Endodermal cell (in vitro differentiated cells): ENCODE measurements around the gene PGD. TPM values are rescaled to one million over a fixed set of nuclear protein-coding genes. Genes with fewer than 3 reads are reported as not detected.

Experiments
- DNase-seq: peaks from one replicate; pipeline ENCODE4 v3.0.0-alpha.2; 2017
- H3K27ac ChIP-seq: 2 replicates; pipeline ENCODE4 v1.5.1; 2013; ENCODE audit warnings: mild to moderate bottlenecking, low read depth, low read length, moderate library complexity
- H3K27me3 ChIP-seq: 2 replicates; pipeline ENCODE4 v1.6.1; 2013; ENCODE audit warnings: mild to moderate bottlenecking, low read length, moderate library complexity; ENCODE audit not compliant: insufficient read depth, control insufficient read depth, poor library complexity, severe bottlenecking
- H3K36me3 ChIP-seq: 2 replicates; pipeline ENCODE4 v1.7.0; 2013; ENCODE audit warnings: mild to moderate bottlenecking, low read length, moderate library complexity; ENCODE audit not compliant: control insufficient read depth, insufficient read depth
- H3K4me1 ChIP-seq: one replicate; pipeline ENCODE4 v1.7.0; 2013; ENCODE audit warnings: low read length; ENCODE audit not compliant: control insufficient read depth, insufficient read depth
- H3K4me3 ChIP-seq: 2 replicates; pipeline ENCODE4 v1.5.1; 2013; ENCODE audit warnings: mild to moderate bottlenecking, low read length, moderate library complexity
- H3K9ac ChIP-seq: 2 replicates; pipeline ENCODE4 v1.6.1; 2013; ENCODE audit warnings: mild to moderate bottlenecking, low read length, moderate library complexity; ENCODE audit not compliant: poor library complexity, severe bottlenecking; ENCODE audit errors: extremely low read depth
- H3K9me3 ChIP-seq: 2 replicates; pipeline ENCODE4 v1.6.1; 2013; ENCODE audit warnings: mild to moderate bottlenecking, low read length, moderate library complexity; ENCODE audit not compliant: control insufficient read depth
- H3K27ac Mint-ChIP-seq: 2 replicates; pipeline ENCODE4 v1.8.0; 2020; ENCODE audit warnings: mixed read lengths
- H3K27me3 Mint-ChIP-seq: 2 replicates; pipeline ENCODE4 v1.8.0; 2021; ENCODE audit warnings: mild to moderate bottlenecking, mixed read lengths; ENCODE audit not compliant: insufficient read depth
- H3K36me3 Mint-ChIP-seq: 2 replicates; pipeline ENCODE4 v1.8.0; 2020; ENCODE audit warnings: low read depth, mixed read lengths
- H3K4me1 Mint-ChIP-seq: 2 replicates; pipeline ENCODE4 v1.8.0; 2020; ENCODE audit warnings: mixed read lengths
- H3K4me3 Mint-ChIP-seq: 2 replicates; pipeline ENCODE4 v1.8.0; 2020; ENCODE audit warnings: mild to moderate bottlenecking, moderate library complexity, mixed read lengths
- H3K9me3 Mint-ChIP-seq: 2 replicates; pipeline ENCODE4 v1.8.0; 2020; ENCODE audit warnings: mild to moderate bottlenecking, mixed read lengths
- WGBS, 2 experiments: methylation state at CpG; one replicate each; pipeline versions ENCODE4 v1.1.5 to v1.1.7; 2013; ENCODE audit warnings: missing lambda C conversion rate in 2 of 2, mixed read lengths in 1 of 2; ENCODE audit not compliant: insufficient coverage in 1 of 2, insufficient read length in 1 of 2; 5-methylcytosine and 5-hydroxymethylcytosine counted together
- total RNA-seq, 2 donors: library from RNA; stranded (reverse); fragmentation: NEBNext Ultra II Directional in 1 of 2; extraction: Animal tissue kit (Norgen Biotek cat#: 25700) in 1 of 2; gene quantifications; 2 replicates in 1 of 2; 3 replicates in 1 of 2; pipeline ENCODE4 v1.2.1, GENCODE V29; 2021
- TF ChIP-seq, protein P1 (sequence below): fragments of 200-600 bp; sonication (generic); conservative IDR thresholded peaks from 2 replicates; pipeline ENCODE4 v1.5.0; 2021; ENCODE audit warnings: antibody characterized with exemption, mild to moderate bottlenecking

PGD gene
- total RNA-seq, 2 donors from 2014 or later = 198 to 217 TPM

DNA sequence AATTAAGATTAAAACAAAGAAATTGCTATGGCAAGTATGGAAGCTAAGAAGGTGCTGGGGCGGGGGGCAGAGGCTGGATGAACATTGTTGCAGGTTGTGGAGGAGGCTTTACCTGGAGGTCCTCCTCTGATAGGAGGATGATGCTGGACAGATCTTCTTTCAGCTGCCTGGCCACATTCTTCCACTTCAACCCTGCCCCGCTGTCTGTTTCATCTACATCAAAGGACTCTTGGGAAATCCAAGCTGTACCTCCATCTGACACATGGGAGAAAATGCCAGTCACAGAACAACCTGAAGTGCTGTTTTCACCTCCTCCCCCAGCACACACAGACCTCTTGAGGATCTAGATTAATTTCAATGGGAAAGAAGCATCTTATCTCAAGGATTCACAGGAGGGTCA, 68.2 kb downstream of the PGD start:
- H3K9me3 Mint-ChIP-seq = no peaks in the 10 kb centered on the region
- WGBS, 2 experiments = 98% methylated on average over 2 of the region's 2 CpGs; no CpG with 5 or more reads in 1 of the 2 experiments
- H3K36me3 Mint-ChIP-seq = peaks cover 59% of the 10 kb centered on the region

DNA sequence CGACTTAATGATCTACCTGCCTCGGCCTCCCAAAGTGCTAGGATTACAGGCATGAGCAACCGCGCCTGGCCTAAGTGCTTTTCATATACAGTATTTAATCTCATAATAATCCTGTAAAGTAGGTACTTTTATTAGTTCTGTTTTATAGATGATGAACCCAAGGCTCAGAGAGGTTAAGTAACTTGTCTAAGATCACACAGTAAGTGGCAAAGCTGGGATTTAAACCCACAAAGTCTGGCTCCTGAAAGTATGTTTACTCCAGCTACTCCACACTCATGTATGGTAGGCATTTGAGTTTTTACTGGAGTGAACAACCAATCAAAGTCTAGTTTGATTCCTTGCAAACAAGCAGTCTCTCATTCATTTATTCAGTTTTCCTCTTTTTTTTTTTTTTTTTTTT, 71.2 kb downstream of the PGD start:
- DNase-seq = no peak
- Histone ChIP-seq H3K27ac (no peak overlapping the region), H3K4me1 (peaks cover 2% of the 10 kb centered on the region), H3K9ac (no peak overlapping the region), H3K36me3 (peaks cover 41% of the 10 kb centered on the region), H3K9me3 (no peaks in the 10 kb centered on the region), H3K27me3 (no peaks in the 10 kb centered on the region), H3K4me3 (no peak overlapping the region)
- TF ChIP-seq, protein P1, sequence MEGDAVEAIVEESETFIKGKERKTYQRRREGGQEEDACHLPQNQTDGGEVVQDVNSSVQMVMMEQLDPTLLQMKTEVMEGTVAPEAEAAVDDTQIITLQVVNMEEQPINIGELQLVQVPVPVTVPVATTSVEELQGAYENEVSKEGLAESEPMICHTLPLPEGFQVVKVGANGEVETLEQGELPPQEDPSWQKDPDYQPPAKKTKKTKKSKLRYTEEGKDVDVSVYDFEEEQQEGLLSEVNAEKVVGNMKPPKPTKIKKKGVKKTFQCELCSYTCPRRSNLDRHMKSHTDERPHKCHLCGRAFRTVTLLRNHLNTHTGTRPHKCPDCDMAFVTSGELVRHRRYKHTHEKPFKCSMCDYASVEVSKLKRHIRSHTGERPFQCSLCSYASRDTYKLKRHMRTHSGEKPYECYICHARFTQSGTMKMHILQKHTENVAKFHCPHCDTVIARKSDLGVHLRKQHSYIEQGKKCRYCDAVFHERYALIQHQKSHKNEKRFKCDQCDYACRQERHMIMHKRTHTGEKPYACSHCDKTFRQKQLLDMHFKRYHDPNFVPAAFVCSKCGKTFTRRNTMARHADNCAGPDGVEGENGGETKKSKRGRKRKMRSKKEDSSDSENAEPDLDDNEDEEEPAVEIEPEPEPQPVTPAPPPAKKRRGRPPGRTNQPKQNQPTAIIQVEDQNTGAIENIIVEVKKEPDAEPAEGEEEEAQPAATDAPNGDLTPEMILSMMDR = no peak
- WGBS, 2 experiments = 99% methylated on average over 4 of the region's 4 CpGs; no CpG with 5 or more reads in 1 of the 2 experiments
- no peak overlapping the region for H3K27ac Mint-ChIP-seq
- H3K27me3 Mint-ChIP-seq = no peaks in the 10 kb centered on the region
- H3K4me3 Mint-ChIP-seq = no peak overlapping the region
- H3K4me1 Mint-ChIP-seq = peaks cover 6% of the 10 kb centered on the region
- H3K36me3 Mint-ChIP-seq = peaks cover 36% of the 10 kb centered on the region
- H3K9me3 Mint-ChIP-seq = no peaks in the 10 kb centered on the region

More for the DNA sequence above, 68.2 kb downstream of the PGD start:
- Histone ChIP-seq H3K4me1 (peaks cover 2% of the 10 kb centered on the region), H3K27ac (no peak overlapping the region), H3K4me3 (no peak overlapping the region), H3K36me3 (peaks cover 64% of the 10 kb centered on the region), H3K9ac (no peak overlapping the region), H3K27me3 (no peaks in the 10 kb centered on the region), H3K9me3 (no peaks in the 10 kb centered on the region)
- TF ChIP-seq, protein P1 = no peak
- Mint-ChIP-seq H3K27ac (peak overlapping the region; percentile 4), H3K4me3 (no peak overlapping the region), H3K4me1 (peaks cover 6% of the 10 kb centered on the region), H3K27me3 (no peaks in the 10 kb centered on the region)
- no peak for DNase-seq

Other genes starting within 250 kb of the PGD start
- 10 to 100 TPM; 71.5 to 74.2 TPM for gene KIF1B, start 188.5 kb upstream of the PGD start, total RNA-seq
- gene CENPS, start 31.4 kb downstream of the PGD start, total RNA-seq = 10 to 100 TPM; 23.1 to 30.8 TPM
- 1 to 10 TPM in 1 of 2 donors, under 1 TPM in 1; 0.53 to 1.3 TPM for gene CORT, start 51.0 kb downstream of the PGD start, total RNA-seq
- 100 to 1,000 TPM; 100 to 105 TPM for gene DFFA, start 73.5 kb downstream of the PGD start, total RNA-seq
- gene PEX14, start 75.9 kb downstream of the PGD start, total RNA-seq = 10 to 100 TPM; 24.3 to 26.0 TPM